Kidney epithelial cell (primary cell): ENCODE results near the gene C3. TPM values are rescaled to one million over a fixed set of nuclear protein-coding genes. Genes with fewer than 3 reads are reported as not detected.

Source experiments
- DNase-seq: peaks from one replicate; pipeline ENCODE4 v3.0.0-alpha.2; 2010; ENCODE audit warnings: low read depth
- H3K27me3 ChIP-seq: 2 replicates; pipeline ENCODE4 v1.6.0; 2011; ENCODE audit warnings: low read length; ENCODE audit not compliant: control insufficient read depth, insufficient read depth
- H3K36me3 ChIP-seq: 2 replicates; pipeline ENCODE4 v1.5.1; 2011; ENCODE audit warnings: low read length; ENCODE audit not compliant: control insufficient read depth, insufficient read depth
- H3K4me3 ChIP-seq: 2 replicates; pipeline ENCODE4 v1.5.1; 2011; ENCODE audit warnings: low read depth, mild to moderate bottlenecking, control low read depth, low read length
- CTCF ChIP-seq: IDR thresholded peaks from 2 replicates; pipeline ENCODE4 v1.5.1; 2011; ENCODE audit warnings: mild to moderate bottlenecking, moderate library complexity, low read length, control low read depth, inconsistent platforms; ENCODE audit not compliant: insufficient read depth, poor library complexity, severe bottlenecking
- total RNA-seq: library from RNA; depleted of rRNA; stranded (reverse); fragments of >200 nt; gene quantifications from 2 replicates; pipeline ENCODE4 v1.2.3, GENCODE V29; 2015

Gene C3
- total RNA-seq, 1 donor from 2014 or later: 58.5 TPM

- Histone ChIP-seq H3K27me3 (no peaks in the 10 kb centered on the region), H3K36me3 (peaks cover 1% of the 10 kb centered on the region), H3K4me3 (no peak overlapping the region)
- DNase-seq: no peak
- TF ChIP-seq CTCF: peak; percentile 32
These were observed 13.1 kb upstream of the C3 start for GRCh38 chr19:6733338-6734095.

- DNase-seq: no peak
- no peak overlapping the region for H3K4me3 ChIP-seq
- TF ChIP-seq CTCF: no peak
- peaks cover 1% of the 10 kb centered on the region for H3K36me3 ChIP-seq
- no peaks in the 10 kb centered on the region for H3K27me3 ChIP-seq
These were observed 12.4 kb upstream of the C3 start for GRCh38 chr19:6732803-6733337.

- no peak for DNase-seq
- no peak for TF ChIP-seq CTCF
These were observed 11.4 kb upstream of the C3 start for GRCh38 chr19:6731822-6732221.

GRCh38 chr19:6730941-6731670 lies 10.7 kb upstream of the C3 start:
- no peak for TF ChIP-seq CTCF
- Histone ChIP-seq H3K27me3 (no peaks in the 10 kb centered on the region), H3K4me3 (no peak overlapping the region), H3K36me3 (peaks cover 1% of the 10 kb centered on the region)
- no peak for DNase-seq

More at GRCh38 chr19:6731822-6732221, 11.4 kb upstream of the C3 start:
- H3K27me3 ChIP-seq: no peaks in the 10 kb centered on the region
- H3K4me3 ChIP-seq: no peak overlapping the region
- peaks cover 1% of the 10 kb centered on the region for H3K36me3 ChIP-seq

GRCh38 chr19:6730153-6730804 lies 9.8 kb upstream of the C3 start:
- H3K36me3 ChIP-seq: peaks cover 1% of the 10 kb centered on the region
- no peak overlapping the region for H3K4me3 ChIP-seq
- DNase-seq: no peak
- TF ChIP-seq CTCF: no peak
- no peaks in the 10 kb centered on the region for H3K27me3 ChIP-seq
